Islet precursor cell (in vitro differentiated cells): ENCODE results near the gene SRSF2.
A peak's percentile ranks its signal among the peaks of the same experiment; 100 is the strongest.
"Not testable (repeated sequence)": the region's sequence is repeated elsewhere in the genome, so short reads cannot be mapped to it uniquely, and the experiment has no call there.

Experiments
- DNase-seq: peaks from one replicate; pipeline ENCODE4 v3.0.0-alpha.2; 2018

The SRSF2 gene, protein sequence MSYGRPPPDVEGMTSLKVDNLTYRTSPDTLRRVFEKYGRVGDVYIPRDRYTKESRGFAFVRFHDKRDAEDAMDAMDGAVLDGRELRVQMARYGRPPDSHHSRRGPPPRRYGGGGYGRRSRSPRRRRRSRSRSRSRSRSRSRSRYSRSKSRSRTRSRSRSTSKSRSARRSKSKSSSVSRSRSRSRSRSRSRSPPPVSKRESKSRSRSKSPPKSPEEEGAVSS

DNA sequence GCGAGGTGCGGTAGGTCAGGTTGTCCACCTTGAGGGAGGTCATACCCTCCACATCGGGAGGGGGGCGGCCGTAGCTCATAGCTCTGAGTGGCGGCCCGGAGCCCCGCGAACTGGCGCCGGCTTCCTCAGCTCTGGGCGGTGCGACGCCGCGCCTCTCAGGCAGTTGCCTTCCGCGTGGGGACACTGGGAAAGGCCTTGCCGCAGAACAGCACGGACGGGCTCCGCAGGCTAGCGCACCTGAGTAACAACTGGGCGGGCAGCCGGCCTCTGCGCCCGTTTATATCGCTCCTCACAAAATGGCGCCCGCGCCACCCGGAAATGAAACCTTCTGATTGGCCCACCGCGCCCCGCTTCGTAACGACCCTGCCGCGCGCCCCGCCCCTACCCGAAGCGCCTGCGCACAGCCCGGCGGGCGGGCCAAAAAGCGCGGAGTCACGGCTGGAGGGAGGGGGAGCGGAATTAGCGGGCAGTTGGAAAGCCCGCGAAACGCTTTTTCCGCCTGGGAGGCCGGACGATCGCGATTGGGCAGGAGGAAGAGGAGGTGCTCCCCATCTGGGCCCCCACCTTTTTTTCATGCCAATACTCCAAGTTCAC, at the start of gene SRSF2:
TSS of gene SRSF2 (minus strand) at position 250 of the 594 bp plus-strand sequence. CDS start at position 79, 171 bp downstream.
- peak; percentile 99 for DNase-seq

DNA sequence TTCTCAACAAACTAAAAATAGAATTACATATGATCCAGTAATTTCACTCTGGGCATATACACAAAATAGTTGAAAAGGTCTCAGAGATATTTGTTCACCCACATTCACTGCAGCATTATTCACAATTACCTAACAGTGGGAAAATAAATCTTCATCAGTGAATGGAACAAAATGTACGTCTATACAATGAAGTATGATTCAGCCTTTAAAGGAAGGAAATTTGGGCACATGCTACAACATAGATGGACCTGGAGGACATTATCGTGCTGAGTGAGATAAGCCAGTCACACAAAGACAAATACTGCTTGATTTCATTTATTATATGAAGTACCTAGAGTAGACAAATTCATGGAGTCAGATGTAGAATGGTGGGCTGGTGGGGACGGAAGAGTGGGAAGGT, 47.8 kb upstream of the SRSF2 start:
- no peak for DNase-seq

DNA sequence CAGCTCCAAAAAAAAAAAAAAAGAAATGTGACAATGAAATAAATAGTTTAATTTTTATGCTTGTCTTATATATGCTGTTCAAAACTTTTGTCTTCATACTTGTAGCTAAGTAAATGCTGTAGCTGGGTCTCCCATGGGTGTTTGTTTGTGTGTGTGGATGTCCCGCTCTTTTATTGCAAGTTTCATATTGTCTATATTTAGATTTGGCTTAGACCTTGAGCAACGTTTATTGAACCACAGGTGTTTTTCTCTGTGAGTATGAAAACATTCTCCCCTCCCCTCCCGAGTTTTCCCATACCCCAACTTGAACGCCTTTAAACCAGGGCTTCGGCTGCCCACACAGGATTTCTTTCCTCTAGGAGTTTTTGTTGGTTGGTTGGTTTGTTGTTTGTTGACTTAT, 46.0 kb upstream of the SRSF2 start:
- DNase-seq = no peak

DNA sequence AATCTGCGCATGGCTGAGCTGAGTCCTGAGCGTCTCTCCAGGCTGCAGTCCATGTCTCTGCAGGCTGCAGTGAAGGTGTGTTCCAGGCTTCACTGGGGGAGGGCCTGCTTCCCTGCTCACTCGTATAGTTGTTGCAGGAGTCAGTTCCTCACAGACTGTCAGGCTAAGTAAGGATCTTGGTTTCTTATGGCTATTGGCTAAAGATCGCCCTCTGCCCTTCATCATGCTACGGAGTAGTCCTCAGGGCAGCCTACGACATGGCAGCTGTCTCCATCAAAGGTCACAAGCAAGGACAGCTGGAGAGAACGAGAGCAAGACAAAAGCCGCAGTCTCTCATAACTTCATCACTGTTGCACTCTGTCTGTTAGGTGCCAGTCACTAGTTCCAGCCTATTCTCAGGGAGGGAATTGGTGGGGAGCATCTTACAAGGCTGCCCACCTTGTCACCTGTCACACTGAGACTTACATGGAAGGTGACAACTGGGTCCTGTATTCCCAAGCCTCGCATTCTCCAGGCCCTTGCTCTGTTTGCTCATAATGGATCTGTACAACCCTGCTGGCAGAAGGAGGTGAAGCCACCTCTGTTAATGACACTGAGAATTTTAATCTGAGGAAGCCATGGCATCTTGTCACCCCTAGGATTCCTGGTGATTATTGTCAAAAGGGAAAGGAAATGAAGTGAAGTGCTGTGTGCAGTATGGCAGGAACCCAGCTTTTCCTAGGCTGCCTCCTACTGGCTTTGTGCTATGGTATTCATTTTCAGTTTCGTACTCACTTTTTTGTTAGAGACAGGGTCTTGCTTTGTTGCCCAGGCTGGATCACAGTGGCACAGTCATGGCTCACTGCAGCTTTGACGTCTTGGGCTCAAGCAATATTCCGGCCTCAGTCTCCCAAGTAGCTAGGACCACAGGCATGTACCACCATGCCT, 44.2 kb upstream of the SRSF2 start:
- DNase-seq = peak; percentile 72

DNA sequence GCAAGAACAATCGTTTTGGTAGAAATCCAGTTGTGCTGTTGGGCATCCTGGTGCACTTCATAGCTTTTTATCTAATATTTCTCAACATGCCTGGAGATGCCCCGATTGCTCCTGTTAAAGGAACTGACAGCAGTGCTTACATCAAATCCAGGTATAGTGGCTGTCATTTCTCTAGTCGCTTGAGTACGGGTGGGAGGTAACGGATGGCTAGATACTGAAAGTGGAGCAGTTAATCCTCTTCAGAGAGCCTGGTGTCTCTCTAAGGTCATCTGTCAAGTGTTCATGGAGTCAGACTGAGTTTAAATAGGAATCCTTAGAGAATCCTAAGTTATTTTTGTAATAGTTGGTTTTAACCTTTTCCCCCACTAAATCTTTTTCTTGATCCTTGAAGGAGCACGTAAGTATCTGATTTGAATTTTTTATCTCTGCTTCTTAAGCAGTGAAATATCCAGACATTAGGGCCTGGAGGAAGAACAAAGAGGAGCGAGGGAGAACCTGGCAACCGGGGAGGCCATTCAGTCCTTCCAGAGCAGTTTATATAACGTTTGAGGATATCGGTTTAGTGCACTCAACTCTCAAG, 38.0 kb upstream of the SRSF2 start:
- DNase-seq = no peak

DNA sequence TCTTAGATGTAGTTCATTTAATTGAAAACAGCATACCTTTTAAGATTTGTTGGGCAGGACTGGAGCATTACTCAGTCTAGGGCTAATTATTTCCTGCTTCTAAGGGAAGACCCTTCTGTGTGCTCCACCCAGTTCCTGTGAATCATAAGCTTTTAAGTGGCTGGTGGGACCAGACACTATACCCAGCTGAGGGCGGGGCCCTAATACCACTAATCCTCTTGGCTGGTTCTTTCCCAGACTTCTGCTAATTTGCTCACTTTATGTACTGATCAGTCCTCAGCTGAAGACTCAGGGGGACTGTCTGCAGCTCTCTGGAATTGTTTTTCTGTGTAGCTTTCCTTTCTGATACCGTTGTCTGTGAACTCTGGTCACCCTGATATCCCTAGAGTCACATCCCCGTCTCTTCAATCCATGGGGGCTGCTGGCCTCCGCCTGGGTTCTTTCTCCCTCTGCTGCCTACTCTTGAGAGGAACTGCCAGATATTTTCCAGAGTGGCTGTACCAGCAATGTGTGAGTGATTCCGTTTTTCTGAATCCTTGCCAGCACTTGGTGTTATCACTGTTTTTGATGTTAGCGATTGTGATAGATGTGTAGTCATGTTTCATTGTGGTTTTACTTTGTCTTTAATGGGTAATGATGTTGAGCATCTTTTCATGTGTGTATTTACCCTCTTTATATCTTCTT, 35.9 kb upstream of the SRSF2 start:
- DNase-seq = peak; percentile 98

DNA sequence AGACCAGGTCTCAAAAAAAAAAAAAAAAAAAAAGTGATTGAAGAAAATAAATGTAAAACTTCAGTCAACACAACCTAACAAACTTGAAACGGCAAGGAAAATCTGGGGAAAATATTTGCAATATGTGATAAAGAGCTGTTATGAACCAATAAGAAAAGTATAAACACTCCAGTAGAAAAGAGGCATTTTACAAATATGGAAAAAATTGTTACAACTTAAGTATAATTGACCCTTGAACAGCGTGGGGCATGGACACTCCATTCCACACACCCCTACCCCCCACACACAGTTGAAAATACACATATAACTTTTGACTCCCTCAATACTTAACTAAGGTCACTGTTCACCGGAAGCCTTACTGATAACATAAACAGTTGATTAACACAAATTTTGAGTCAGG, 21.4 kb upstream of the SRSF2 start:
- DNase-seq = no peak

DNA sequence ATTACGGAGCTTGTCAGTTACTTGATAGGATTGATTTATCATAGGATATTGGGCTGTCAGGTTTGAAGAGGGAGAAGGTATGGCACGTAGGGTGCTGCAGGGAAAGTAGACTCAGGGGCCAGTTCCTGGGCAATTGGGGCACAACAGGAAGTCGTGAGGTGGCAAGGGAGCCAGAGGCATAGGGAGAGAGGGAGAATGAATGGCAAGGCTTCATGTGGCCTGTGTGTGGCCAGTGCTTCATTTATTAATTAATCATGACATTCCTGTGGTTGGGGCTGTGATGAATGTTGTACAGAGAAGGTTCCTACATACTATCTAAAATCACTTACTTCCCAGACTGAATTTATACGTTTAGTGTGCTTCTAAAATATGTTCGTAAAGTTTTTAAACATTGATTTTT, 20.1 kb upstream of the SRSF2 start:
- no peak for DNase-seq

DNA sequence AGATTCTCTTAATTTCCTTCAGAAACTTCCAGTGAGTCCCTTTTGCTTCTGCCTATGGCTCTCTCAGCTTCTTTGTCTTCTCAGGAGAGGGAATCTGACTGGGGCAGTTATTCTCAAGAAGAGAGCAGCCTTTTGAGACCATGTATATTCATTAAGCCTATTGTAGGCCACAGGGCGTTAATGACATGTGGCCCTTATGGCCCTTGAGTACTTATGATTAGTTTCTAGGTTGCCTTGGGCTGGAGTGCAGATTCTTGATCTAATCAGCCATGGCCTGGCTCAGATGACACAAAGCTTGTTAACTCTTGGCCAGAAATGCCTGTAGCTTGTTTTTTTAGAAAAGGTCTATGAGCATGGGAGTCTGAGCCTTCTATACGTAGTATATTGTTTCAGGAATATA, 18.2 kb upstream of the SRSF2 start:
- DNase-seq = no peak

DNA sequence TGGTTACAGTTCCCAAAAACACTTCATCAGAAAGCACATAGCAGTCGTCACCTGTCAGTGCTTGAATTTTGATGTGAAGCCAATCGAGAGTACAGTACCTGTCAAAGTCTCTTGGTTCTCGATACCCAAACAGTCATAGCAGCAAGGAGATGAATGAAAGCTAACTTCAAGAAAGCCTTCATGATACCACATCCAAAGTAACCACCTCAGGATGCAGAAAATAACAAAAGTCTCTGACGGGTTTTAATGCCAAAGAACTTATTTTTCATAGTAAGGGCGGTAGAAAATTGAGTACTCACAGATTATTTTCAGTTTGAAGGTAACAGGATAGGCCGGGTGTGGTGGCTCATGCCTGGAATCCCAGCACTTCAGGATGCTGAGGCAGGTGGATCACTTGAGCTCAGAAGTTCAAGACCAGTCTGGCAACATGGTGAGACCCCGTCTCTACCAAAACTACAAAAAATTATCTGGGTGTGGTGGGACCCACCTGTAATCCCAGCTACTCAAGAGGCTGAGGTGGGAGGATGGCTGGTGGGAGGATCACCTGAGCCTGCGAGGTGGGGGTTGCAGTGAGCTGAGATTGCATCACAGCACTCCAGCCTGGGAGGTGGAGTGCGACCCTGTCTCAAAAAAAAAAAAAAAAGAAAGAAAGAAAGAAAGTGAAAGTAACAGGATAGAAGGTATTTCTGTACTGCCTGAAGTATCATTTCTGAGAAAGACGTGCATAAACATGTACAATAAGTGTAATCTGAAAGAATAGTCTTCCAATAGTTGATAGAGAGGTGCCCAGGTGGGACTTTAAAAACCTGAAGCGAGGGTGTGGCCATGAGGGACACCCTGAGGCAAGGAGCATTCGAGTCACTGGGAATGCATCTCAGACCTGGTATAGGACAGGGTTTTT, 16.2 kb upstream of the SRSF2 start:
- no peak for DNase-seq

DNA sequence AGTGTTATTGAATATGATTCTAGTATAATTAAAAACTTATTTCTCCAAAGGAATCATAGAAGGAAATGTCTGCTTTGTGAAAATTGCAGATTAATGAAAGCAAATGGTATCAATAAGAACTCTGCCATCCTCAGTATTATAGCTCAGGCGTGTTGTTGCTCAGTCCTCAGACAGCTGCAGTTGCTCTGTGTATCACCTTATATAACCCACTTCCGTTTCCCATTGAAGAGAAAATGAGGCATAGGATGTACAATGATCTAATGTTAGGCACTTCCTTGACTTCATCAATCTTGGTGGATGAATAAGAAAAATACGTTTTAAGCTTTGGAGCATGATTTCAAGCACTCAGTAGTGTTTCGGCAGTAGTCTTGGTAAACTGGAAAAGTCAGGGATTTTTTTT, 14.9 kb upstream of the SRSF2 start:
- DNase-seq = no peak

DNA sequence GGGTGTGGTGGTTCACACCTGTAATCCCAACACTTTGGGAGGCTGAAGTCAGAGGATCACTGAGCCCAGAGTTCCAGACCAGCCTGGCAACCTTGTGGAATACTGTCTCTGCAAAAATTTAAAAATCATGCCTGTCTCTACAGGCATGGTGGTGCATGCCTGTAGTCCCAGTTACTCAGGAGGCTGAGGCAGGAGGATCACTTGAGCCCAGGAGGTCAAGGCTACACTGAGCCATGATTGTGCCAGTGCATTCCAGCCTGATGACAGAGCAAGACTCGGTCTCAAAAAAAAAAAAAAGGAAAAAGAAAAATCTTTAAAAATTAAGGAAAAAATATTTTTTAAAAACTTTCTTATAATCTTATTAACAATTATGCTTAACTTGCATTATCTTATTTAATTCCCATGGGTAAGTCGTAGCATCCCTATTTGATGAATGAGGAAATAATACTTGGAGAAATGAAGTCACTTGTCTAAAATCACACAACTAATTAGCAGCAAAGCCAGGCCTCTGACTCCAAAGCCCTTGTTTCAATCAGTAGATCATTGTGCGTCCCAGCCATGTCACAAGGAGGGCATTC, 14.4 kb upstream of the SRSF2 start:
- no peak for DNase-seq

DNA sequence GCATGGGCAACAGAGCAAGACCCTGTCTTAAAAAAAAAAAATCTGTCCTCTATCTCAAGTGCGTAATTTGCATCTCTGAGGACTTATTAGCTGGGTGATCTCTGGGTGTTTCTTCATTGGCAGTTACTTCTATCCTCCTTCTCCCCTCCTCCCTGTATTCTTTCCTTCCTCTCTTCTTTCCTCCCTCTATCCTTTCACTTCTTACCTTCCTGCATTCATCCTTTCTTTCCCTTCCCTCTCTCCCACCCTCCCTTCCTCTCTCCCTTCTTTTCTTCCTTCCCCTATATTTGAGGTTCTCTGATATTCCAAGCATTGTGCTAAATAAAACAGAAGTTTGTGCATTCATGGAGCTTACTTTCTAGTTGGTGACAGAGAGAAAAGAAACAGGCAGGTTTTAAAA, 11.5 kb upstream of the SRSF2 start:
- no peak for DNase-seq

DNA sequence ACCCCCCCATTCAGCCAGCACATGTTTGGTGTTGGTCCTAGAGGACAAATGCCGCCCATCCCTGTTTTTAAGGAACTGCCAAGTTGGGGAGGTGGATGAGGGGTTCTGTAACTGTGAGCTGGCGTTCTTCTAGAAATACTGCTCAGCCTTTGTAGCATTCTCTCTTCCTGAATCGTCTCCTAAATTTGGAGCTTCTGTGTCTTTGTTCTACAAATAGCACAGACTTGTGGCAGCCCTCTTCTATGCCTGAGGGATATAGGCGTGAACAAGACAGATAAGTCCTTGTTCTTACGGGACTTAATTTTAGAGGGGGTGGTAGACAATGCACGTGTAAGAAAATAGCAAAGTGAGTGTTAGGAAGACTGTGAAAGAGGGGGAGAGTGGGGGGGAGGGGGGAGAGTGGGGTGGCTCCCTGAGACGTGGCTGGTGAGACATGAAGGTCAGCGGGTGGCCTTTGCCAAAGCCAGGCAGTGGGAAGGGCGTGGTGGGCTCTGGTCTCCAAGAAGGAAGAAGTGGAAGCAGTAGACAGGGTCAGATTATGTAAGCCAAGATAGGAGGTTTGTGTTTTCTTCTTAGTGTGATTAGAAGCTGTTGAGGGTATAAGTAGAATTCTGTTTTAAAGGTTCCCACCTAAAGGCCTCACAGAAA, 10.7 kb upstream of the SRSF2 start:
- no peak for DNase-seq

DNA sequence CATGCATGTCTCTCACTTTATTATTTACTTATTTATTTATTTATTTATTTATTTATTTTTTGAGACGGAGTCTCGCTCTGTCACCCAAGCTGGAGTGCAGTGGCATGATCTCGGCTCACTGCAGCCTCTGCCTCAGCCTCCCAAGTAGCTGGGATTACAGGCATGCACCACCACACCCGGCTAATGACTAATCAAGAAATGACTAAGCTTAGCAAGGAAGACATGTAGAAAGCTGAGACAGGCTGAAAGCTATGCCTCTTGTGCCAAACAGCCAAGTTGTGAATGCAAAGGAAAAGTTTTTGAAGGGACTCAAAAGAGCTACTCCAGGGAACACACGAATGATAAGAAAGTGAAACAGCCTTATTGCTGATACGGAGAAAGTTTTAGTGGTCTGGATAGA, 8.7 kb upstream of the SRSF2 start:
- DNase-seq = not testable (repeated sequence)

DNA sequence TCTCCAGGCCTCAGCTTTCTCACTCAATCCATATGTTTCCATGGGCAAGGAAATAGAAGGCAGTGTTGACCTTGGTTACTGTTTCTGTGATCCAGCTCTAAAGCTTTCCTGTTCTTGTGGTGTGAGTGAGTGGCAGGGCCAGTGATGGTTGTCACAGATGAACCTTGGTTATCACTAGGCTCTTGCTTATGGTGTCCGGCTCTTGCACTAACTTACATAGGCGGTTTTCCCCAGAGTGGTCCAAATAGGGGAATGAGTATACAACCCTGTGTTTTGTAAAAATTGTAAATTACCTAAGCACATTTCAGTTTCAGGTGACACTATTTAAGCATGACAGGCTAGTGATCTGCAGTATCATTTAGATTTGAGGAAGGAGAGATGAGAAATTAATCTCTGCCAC, 7.6 kb upstream of the SRSF2 start:
- no peak for DNase-seq

DNA sequence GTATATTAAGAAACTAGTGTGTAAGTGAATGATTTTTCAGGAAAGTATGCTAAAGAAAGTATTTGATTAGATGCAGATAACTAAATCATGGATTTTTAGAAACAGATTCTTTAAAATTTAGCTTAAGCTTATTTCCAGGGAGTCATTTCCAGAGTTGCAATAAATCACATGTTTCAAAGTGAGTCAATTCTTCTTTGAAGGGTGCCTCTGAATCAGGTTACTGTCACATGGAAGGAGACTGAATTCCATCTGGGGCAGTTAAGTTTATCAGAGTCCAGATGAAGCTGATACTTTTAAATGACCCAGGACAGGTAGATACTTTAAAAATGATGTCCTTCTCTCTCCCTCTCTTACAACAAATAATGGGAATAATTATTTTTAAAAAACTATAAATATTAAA, 5.8 kb upstream of the SRSF2 start:
- no peak for DNase-seq

DNA sequence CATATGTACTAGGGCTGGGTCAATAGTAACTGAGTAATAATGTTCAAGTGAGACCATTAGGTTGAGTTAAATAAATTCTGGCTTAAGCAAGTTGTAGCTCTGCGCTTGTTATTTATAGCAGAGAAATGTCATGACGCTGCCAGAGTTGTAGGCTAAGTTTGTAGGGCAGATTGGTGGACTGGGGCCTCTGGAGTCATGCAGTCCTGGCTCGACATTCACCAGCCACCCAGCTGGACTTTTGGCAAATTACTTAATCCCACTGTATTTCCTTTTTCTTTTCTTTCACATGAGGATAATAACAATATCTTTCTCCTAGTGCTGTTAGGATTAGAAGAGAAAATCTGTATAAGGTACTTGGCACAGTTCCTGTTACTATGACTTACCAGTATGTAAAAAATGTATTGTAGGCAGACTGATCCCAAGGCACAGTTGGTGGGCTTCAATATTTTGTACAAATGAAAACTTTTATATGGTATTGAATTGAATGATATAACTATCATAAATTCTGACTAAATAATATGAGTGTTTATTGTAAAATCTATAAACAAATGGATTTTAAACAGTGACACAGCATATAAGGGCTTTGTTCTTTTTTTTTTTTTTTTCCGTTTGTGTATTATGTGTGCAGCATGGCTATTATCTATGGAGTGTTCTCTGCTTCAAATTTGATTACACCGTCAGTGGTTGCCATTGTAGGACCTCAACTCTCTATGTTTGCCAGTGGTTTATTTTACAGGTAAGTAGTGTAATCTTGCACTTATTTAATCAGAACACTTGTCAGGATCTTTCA, 3.4 kb upstream of the SRSF2 start:
- DNase-seq = no peak

DNA sequence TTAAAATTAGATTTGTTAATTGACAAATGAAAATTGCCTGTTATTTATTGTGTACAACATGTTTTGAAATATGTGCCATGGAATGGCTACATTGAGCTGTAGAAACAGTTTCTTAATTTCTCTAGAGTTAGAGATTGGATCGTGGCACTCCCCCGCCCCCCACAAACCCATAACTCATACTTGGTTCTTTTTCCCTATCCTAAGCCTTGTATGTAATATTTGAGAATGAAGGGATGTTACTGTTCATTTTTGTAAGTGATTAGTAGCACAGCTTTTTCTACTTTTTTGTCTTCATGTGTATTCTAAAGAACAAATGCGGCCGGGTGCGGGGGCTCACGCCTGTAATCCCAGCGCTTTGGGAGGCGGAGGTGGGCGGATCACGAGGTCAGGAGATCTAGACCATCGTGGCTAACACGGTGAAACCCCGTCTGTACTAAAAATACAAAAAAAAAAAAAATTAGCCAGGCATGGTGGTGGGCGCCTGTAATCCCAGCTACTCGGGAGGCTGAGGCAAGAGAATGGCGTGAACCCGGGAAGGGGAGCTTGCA, 2.5 kb upstream of the SRSF2 start:
- not testable (repeated sequence) for DNase-seq

DNA sequence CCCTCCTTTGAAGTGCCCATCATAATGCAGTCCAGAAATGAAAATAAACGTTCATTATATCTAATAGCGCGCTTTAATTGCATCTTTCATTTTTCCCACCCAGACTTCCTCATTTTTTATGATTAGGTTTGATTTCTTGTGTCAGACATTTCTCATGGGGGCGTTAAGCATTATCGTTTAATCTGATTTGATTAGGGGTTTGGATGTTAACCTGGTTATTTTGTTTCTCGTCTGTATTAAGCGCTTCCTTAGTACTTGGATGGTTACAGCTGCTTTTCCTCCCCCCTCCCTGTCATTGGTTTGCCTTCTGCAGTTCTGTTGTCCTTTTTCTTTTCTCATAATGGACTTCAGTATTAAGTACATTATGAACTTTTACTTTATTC, 1.3 kb upstream of the SRSF2 start:
- no peak for DNase-seq
